Astrocyte of the cerebellum (primary cell): ENCODE measurements around the gene SETD3.

Source experiments
- DNase-seq: peaks from one replicate; pipeline ENCODE4 v3.0.0-alpha.2; 2011; ENCODE audit warnings: low read depth
- H3K4me3 ChIP-seq: 2 replicates; pipeline ENCODE4 v1.5.1; 2011; ENCODE audit warnings: mild to moderate bottlenecking, low read depth, low read length, moderate library complexity
- in situ Hi-C: cut with HindIII; loops from 2 replicates; pipeline ENCODE4 v1.10.0; 2017; ENCODE audit warnings: low sequenced_read_pairs
- TF ChIP-seq, protein P1 (sequence below): IDR thresholded peaks from 2 replicates; pipeline ENCODE4 v1.5.1; 2012; ENCODE audit warnings: low read length, low read depth, moderate library complexity, mild to moderate bottlenecking; ENCODE audit errors: missing control alignments

The SETD3 gene

DNA sequence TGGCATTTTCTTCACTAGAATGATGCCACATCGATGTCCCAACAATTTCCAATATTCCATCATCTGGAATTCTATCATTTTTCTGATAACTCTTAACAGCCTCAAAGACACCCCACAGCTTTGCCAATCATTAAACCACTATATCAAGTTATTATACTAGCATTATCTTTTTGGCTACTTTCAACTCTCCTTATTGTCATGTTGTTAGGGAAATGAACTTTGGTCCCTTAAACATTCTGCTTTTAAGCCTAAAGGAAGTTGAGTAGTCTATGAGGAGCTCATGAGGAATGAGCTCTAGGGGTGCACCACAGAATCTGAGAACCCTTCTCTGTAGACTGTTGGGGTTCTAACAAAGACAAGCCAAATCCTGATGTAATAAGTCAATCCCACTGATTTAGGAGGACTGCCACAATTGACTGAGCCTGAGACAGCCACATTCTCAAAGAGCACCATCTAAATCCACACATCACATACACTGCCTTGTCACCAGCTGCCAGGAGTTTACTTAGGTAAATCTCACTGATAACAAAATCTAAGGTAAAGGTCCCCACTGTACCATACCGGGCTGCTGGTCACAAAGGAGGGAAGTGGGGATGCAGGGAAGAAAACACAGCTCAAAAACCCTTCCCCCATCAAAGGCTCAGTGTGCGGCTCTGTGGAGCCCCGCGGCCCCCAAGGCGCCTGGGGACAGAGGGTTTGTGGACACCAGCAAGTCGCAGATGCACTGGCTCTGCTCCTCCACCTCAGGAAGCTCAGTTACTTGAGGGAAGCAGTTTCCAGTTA lies 58.2 kb downstream of the SETD3 start:
- no peak for DNase-seq
- TF ChIP-seq, protein P1, sequence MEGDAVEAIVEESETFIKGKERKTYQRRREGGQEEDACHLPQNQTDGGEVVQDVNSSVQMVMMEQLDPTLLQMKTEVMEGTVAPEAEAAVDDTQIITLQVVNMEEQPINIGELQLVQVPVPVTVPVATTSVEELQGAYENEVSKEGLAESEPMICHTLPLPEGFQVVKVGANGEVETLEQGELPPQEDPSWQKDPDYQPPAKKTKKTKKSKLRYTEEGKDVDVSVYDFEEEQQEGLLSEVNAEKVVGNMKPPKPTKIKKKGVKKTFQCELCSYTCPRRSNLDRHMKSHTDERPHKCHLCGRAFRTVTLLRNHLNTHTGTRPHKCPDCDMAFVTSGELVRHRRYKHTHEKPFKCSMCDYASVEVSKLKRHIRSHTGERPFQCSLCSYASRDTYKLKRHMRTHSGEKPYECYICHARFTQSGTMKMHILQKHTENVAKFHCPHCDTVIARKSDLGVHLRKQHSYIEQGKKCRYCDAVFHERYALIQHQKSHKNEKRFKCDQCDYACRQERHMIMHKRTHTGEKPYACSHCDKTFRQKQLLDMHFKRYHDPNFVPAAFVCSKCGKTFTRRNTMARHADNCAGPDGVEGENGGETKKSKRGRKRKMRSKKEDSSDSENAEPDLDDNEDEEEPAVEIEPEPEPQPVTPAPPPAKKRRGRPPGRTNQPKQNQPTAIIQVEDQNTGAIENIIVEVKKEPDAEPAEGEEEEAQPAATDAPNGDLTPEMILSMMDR = no peak
- no peak overlapping the region for H3K4me3 ChIP-seq
- in situ Hi-C loops = no loop called here

- no peak for DNase-seq
- TF ChIP-seq, protein P1 = no peak
- H3K4me3 ChIP-seq = no peak overlapping the region
- in situ Hi-C loops = no loop called here
Measured at GRCh38 chr14:99420711-99421110, 59.9 kb downstream of the SETD3 start.

GRCh38 chr14:99419905-99420304 lies 60.8 kb downstream of the SETD3 start:
- TF ChIP-seq, protein P1 = no peak
- in situ Hi-C loops = no loop called here
- no peak for DNase-seq
- H3K4me3 ChIP-seq = no peak overlapping the region

- in situ Hi-C loops = no loop called here
- H3K4me3 ChIP-seq = no peak overlapping the region
- TF ChIP-seq, protein P1 = no peak
- DNase-seq = no peak
Measured at GRCh38 chr14:99418242-99418641, 62.4 kb downstream of the SETD3 start.

- in situ Hi-C loops = no loop called here
- TF ChIP-seq, protein P1 = no peak
- no peak for DNase-seq
- no peak overlapping the region for H3K4me3 ChIP-seq
Measured at GRCh38 chr14:99416909-99417308, 63.8 kb downstream of the SETD3 start.

GRCh38 chr14:99415496-99416281 lies 65.0 kb downstream of the SETD3 start:
- peak; percentile 81 for DNase-seq
- no peak overlapping the region for H3K4me3 ChIP-seq
- in situ Hi-C loops = no loop called here
- TF ChIP-seq, protein P1 = peak; percentile 77
